Measurements from ENCODE around the gene INPP5J. TPM values are rescaled to one million over a fixed set of nuclear protein-coding genes. Genes with fewer than 3 reads are reported as not detected.

The INPP5J gene
- polyA plus RNA-seq, 1 donor from 2014 or later: 3.7 TPM

DNA sequence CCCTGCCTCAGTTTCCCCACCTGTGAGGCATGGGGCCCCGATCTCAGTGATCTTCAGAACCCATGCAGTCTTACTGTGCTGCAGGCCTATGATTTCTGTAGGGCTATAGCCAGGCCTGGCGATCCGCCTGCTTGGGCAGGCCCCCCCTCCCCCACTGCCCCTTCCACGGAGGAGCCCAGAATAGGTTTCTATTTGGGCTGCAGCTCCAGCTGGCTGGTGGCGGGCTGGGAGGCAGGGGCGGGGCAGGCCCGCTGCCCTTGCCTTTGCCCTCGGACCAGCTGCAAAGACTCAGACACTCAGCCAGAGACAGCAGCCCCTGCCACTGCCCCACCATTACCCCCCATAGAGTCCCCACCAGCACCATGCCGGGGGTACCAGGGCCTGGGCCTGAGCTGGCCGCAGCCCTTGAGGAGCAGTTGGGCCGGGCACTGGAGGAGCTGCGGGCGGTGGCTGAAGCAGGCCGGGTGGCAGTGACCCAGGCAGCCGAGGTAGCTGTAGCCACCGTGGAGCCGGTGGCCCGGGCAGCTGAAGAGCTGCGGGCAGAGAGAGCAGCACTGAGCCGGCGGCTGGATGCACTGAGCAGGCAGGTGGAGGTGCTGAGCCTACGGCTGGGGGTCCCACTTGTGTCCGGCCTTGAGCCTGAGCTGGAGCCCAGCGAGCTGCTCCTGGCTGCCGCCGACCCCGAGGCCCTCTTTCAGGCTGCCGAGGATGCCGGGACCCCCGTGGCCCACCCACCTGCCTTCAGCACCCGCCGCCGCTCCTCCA lies 29.5 kb upstream of the INPP5J start:
- no peaks in the 10 kb centered on the region for H4K20me1 ChIP-seq (ENCODE audit: insufficient read depth)
- H3K27ac ChIP-seq (ENCODE audit: low read length): no peak overlapping the region
- no peaks in the 10 kb centered on the region for H3K79me2 ChIP-seq (replicated peaks; ENCODE audit: insufficient read depth, low read length)
- H3F3A ChIP-seq (ENCODE audit: insufficient read depth, low read length, poor library complexity, severe bottlenecking): no peaks in the 10 kb centered on the region
- H3K9ac ChIP-seq (ENCODE audit: low read length): no peak overlapping the region
- H3K9me2 ChIP-seq (ENCODE audit: insufficient read depth, low read length): no peaks in the 10 kb centered on the region
- TF ChIP-seq RAD21 (conservative IDR thresholded peaks at IDR 0.05) (no peak), SMC3 (conservative IDR thresholded peaks at IDR 0.05; ENCODE audit: poor library complexity) (no peak), POLR2AphosphoS5 (IDR thresholded peaks at IDR 0.05) (no peak), EP300 (conservative IDR thresholded peaks at IDR 0.05; ENCODE audit: poor library complexity, severe bottlenecking) (no peak), EZH2 (IDR thresholded peaks at IDR 0.05; ENCODE audit: borderline replicate concordance, insufficient read depth, low read length, poor library complexity, severe bottlenecking) (no peak)
- no peaks in the 10 kb centered on the region for H3K9me3 ChIP-seq (ENCODE audit: low read length)
- no peak overlapping the region for H3K4me2 ChIP-seq (ENCODE audit: low read length)
- no peaks in the 10 kb centered on the region for H3K36me3 ChIP-seq (ENCODE audit: insufficient read depth, low read length)
- no peaks in the 10 kb centered on the region for H3K27me3 ChIP-seq (ENCODE audit: insufficient read depth, low read depth, low read length)
- no peak overlapping the region for H3K4me3 ChIP-seq (ENCODE audit: low read length)
- H2AFZ ChIP-seq (ENCODE audit: low read depth, low read length): no peak overlapping the region

DNA sequence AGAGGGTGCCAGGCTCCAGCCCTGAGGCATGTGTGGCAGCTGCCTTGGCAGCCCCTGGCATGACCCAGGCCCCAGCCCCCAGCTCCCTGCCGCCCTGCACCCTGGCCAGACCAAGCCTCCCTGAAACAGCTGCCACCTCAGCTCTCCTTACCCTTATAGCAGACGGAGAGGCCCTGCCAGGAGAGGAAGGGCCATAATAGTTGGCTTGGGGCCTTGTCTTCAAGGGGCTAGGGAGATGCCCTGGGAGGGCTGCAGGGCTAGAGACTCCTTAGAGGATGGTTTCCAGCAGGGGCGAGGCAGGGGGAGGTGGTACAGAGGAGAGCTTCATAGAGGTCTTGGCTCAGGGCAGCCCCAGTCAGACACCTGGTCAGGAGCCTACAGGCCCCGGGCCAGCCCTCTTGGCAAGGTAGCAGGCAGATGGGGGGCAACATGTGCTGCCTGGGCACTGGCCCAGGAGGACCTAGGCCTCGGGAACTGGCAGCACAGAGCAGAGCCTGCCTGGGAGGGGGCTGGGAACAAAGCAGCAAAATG lies 28.7 kb upstream of the INPP5J start:
- Histone ChIP-seq H3K27ac (ENCODE audit: low read length) (no peak overlapping the region), H3K4me2 (ENCODE audit: low read length) (no peak overlapping the region), H3K9me3 (ENCODE audit: low read length) (no peaks in the 10 kb centered on the region), H3K9ac (ENCODE audit: low read length) (no peak overlapping the region), H3K9me2 (ENCODE audit: insufficient read depth, low read length) (no peaks in the 10 kb centered on the region), H3F3A (ENCODE audit: insufficient read depth, low read length, poor library complexity, severe bottlenecking) (no peaks in the 10 kb centered on the region), H2AFZ (ENCODE audit: low read depth, low read length) (no peak overlapping the region), H3K79me2 (replicated peaks; ENCODE audit: insufficient read depth, low read length) (no peaks in the 10 kb centered on the region), H4K20me1 (ENCODE audit: insufficient read depth) (no peaks in the 10 kb centered on the region), H3K4me3 (ENCODE audit: low read length) (no peak overlapping the region), H3K27me3 (ENCODE audit: insufficient read depth, low read depth, low read length) (no peaks in the 10 kb centered on the region), H3K36me3 (ENCODE audit: insufficient read depth, low read length) (no peaks in the 10 kb centered on the region)
- TF ChIP-seq MXI1 (conservative IDR thresholded peaks at IDR 0.05; ENCODE audit: poor library complexity, severe bottlenecking) (no peak), POLR2AphosphoS5 (IDR thresholded peaks at IDR 0.05) (no peak), EP300 (conservative IDR thresholded peaks at IDR 0.05; ENCODE audit: poor library complexity, severe bottlenecking) (no peak), RAD21 (conservative IDR thresholded peaks at IDR 0.05) (no peak), TAF1 (IDR thresholded peaks at IDR 0.05; ENCODE audit: low read depth) (no peak), EZH2 (IDR thresholded peaks at IDR 0.05; ENCODE audit: borderline replicate concordance, insufficient read depth, low read length, poor library complexity, severe bottlenecking) (no peak), SMC3 (conservative IDR thresholded peaks at IDR 0.05; ENCODE audit: poor library complexity) (no peak)
- TF ChIP-seq, protein P1, sequence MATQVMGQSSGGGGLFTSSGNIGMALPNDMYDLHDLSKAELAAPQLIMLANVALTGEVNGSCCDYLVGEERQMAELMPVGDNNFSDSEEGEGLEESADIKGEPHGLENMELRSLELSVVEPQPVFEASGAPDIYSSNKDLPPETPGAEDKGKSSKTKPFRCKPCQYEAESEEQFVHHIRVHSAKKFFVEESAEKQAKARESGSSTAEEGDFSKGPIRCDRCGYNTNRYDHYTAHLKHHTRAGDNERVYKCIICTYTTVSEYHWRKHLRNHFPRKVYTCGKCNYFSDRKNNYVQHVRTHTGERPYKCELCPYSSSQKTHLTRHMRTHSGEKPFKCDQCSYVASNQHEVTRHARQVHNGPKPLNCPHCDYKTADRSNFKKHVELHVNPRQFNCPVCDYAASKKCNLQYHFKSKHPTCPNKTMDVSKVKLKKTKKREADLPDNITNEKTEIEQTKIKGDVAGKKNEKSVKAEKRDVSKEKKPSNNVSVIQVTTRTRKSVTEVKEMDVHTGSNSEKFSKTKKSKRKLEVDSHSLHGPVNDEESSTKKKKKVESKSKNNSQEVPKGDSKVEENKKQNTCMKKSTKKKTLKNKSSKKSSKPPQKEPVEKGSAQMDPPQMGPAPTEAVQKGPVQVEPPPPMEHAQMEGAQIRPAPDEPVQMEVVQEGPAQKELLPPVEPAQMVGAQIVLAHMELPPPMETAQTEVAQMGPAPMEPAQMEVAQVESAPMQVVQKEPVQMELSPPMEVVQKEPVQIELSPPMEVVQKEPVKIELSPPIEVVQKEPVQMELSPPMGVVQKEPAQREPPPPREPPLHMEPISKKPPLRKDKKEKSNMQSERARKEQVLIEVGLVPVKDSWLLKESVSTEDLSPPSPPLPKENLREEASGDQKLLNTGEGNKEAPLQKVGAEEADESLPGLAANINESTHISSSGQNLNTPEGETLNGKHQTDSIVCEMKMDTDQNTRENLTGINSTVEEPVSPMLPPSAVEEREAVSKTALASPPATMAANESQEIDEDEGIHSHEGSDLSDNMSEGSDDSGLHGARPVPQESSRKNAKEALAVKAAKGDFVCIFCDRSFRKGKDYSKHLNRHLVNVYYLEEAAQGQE (IDR thresholded peaks at IDR 0.05; ENCODE audit: borderline replicate concordance): no peak
- TF ChIP-seq, protein P2, sequence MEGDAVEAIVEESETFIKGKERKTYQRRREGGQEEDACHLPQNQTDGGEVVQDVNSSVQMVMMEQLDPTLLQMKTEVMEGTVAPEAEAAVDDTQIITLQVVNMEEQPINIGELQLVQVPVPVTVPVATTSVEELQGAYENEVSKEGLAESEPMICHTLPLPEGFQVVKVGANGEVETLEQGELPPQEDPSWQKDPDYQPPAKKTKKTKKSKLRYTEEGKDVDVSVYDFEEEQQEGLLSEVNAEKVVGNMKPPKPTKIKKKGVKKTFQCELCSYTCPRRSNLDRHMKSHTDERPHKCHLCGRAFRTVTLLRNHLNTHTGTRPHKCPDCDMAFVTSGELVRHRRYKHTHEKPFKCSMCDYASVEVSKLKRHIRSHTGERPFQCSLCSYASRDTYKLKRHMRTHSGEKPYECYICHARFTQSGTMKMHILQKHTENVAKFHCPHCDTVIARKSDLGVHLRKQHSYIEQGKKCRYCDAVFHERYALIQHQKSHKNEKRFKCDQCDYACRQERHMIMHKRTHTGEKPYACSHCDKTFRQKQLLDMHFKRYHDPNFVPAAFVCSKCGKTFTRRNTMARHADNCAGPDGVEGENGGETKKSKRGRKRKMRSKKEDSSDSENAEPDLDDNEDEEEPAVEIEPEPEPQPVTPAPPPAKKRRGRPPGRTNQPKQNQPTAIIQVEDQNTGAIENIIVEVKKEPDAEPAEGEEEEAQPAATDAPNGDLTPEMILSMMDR (IDR thresholded peaks at IDR 0.05; ENCODE audit: poor library complexity, severe bottlenecking): no peak
